A172 (cell line): ENCODE results near the gene MAPK8. TPM values are rescaled to one million over a fixed set of nuclear protein-coding genes. Genes with fewer than 3 reads are reported as not detected.
A peak's percentile ranks its signal among the peaks of the same experiment; 100 is the strongest.
"Not testable (repeated sequence)": the region's sequence is repeated elsewhere in the genome, so short reads cannot be mapped to it uniquely, and the experiment has no call there.

Experiments
- DNase-seq: peaks from one replicate; pipeline ENCODE4 v3.0.0-alpha.2; 2015; ENCODE audit warnings: low spot score
- total RNA-seq: library from RNA; depleted of rRNA; stranded (reverse); fragments of >200 nt; shearing (Covaris generic); gene quantifications from 2 replicates; pipeline ENCODE4 v1.2.3, GENCODE V29; 2014

MAPK8 gene
- total RNA-seq, 1 experiment from 2014 or later, result 43.6 TPM

DNA sequence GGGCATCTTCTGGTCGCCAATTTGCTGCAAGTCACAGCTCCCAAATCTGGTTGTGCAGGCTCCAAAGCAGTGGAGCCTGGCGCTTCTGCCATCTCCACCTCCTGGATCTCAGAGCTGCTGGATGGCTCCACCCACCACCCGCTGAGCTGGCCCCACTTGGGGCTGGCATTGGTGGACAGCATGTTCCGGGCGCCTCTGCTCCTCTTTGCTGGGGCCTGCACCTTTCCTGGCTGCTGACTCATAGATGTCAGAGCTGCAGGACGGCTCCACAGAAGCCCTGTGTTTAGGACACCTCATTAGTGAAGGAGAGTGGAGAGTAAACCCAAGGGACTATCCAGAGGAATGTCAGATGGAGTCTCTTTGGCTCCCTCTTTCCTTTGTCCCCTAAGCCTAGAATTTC lies 27.4 kb downstream of the MAPK8 start:
- DNase-seq, result peak; percentile 88

- no peak for DNase-seq
Measured at GRCh38 chr10:48335788-48336187, 29.3 kb downstream of the MAPK8 start.

GRCh38 chr10:48336978-48337599 lies 30.6 kb downstream of the MAPK8 start:
- DNase-seq, result no peak

DNA sequence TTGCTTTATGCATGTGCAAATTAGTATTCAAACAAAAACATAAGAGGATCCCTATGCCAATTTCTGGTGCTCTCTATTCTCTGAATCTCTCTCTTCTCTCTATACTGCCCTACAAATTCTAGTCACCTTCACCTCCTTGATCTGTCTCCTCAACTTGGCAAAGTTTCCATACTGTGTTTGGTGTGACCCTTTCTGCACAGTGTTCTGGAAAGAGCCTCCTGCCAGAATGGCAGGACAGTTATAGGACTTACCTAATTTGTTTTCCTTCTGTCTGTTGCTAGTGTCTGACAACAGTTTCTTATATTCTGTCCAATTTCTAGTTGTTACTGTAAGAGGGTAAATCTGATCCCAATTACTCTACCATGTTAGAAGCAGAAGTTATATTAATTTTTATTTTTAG lies 34.3 kb downstream of the MAPK8 start:
- DNase-seq, result no peak

DNA sequence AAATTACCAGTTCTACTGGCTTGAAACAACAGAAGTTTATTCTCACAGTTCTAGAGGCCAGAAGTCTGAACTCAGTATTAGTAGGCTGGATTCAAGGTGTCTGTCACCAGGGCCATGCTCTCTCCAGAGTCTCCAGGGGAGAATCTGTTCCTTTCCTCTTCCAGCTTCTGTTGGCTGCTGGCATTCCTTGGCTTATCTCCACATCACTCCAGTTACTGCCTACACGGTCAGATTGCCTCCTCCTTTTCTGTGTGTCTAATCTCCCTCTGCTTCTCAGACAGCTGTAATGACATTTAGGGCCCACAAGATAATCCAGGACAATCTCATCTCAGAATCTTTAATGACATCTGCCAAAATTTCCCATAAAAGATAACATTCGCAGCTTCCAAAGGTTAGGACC lies 36.6 kb downstream of the MAPK8 start:
- no peak for DNase-seq

DNA sequence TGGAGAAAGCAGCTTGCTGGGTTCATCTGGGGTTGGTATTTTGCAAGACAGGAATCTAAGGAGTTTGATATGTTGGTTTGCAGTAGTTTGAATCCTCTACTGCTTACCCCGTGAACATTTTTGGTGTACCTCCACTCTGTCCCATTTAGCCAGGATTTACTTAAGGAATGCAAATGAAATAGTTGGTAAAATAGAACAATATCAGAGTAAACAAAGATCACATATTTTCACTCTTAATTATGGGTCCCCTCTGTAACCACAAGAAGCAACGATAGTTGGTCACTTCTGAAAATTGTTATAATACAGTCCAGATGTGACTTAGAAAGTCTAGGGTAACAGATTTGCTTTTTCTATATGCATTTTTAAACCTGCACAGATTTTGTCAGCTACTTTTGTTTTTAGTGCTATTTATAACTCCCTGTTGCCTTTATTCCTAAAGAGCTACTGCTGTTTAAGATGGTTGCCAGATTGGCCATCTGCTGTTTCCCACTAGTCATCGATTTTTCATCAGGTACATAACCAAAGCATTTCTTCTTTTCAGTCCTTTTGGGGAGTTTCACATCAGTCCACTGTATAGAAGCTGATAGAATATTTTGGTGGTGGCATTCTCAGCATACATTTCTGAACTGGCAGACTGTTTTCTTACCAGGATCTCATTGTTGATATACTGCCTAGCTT lies 37.6 kb downstream of the MAPK8 start:
- no peak for DNase-seq

- not testable (repeated sequence) for DNase-seq
Measured at GRCh38 chr10:48346248-48346647, 39.8 kb downstream of the MAPK8 start.

DNA sequence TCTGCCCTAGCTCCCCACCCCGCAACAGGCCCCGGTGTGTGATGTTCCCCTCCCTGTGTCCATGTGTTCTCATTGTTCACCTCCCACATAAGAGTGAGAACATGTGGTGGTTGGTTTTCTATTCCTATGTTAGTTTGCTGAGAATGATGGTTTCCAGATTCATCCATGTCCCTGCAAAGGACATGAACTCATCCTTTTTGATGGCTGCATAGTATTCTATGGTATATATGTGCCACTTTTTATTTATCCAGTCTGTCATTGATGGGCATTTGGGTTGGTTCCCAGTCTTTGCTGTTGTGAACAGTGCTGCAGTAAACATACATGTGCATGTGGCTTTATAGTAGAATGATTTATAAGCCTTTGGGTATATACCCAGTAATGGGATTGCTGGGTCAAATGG lies 41.1 kb downstream of the MAPK8 start:
- not testable (repeated sequence) for DNase-seq

- not testable (repeated sequence) for DNase-seq
Measured at GRCh38 chr10:48347943-48348342, 41.5 kb downstream of the MAPK8 start.

DNA sequence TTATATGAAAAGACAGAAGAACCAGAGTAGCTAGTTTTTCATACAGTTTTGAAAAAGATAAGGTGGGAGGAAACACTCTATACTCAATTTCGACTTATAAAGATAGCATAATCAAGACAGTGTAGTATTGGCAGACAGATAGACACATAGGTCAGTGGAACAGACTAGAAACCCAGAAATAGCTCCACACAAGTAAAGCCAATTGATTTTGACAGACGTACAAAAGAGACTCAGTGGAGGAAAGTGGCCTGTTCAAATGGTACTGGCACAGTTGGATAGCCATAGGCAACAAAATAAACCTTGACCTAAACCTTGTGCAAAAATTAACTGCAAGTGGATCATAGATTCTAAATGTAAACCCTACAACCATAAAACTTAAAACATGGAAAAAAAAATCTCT lies 46.8 kb downstream of the MAPK8 start:
- DNase-seq, result no peak

DNA sequence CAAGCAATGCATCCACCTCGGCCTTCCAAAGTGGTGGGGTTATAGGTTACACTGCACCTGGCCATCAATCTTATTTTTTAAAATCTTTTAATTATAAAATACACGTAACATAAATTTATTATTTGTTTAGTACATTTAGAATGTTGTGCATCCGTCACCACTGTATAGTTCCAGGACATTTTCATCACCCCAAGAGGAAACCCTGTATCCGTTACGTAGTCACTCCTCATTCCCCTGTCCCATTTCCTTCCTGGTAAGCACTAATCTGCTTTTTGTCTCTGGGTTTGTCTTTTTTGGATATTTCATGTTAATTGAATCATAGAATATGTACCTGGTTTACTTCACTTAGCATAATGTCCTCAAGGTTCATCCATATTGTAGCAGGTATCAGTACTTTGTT lies 51.2 kb downstream of the MAPK8 start:
- DNase-seq, result no peak

- no peak for DNase-seq
Measured at GRCh38 chr10:48358162-48358561, 51.7 kb downstream of the MAPK8 start.

DNA sequence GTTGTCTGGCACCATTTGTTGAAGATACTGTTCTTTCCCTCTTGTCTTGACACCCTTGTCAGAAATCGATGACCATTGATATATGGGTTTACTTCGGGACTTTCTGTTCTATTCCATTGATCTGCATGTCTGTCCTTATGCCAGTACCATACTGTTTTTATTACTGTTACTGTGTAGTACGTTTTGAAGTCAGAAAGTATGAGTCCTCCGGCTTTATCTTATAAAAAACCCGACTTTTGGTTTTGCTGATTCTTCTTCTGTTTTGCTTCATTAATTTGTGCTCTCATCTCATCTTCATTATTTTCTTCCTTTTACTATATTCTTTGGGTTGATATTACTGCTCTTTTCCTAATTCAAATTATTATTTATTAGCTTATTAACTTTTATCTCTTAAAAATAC lies 52.4 kb downstream of the MAPK8 start:
- DNase-seq, result no peak

- DNase-seq, result no peak
Measured at GRCh38 chr10:48361176-48361575, 54.7 kb downstream of the MAPK8 start.

GRCh38 chr10:48363617-48364355 lies 57.3 kb downstream of the MAPK8 start:
- peak; percentile 73 for DNase-seq

DNA sequence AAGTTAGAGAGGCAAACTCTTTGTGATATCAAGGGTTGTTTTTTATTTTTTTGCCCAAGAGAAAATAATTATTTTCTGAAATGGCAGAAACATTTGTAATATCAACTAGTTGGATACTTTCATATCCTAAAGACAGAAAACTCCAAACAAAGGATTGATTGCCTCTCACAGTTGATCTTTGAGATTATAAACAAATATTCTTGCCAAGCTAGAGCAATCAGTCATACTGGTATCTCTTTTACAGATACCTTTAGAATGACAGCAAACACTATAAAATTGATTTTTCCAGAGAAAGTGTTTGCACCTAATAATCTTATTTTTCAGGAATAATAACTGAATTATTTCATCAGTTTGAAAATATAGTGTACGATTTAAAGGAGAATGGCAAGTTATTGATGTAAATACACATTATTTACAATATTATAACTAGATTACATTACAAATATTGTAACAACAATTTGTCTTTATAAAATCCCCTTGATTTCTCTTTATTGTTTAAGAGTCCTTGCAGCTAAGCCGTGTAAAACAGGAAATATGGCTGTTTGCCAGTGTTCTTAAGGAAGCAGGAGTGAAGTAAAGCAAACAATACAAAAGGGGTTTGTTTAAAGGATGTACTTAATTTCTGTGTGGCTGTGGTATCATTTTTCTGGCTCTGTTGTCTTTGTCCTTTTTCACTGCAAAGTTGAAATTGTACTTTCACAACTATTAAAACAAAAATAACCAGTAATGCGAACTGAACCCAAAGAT lies 58.4 kb downstream of the MAPK8 start:
- no peak for DNase-seq

GRCh38 chr10:48365668-48366067 lies 59.2 kb downstream of the MAPK8 start:
- no peak for DNase-seq

GRCh38 chr10:48366261-48366660 lies 59.8 kb downstream of the MAPK8 start:
- DNase-seq, result peak; percentile 40

DNA sequence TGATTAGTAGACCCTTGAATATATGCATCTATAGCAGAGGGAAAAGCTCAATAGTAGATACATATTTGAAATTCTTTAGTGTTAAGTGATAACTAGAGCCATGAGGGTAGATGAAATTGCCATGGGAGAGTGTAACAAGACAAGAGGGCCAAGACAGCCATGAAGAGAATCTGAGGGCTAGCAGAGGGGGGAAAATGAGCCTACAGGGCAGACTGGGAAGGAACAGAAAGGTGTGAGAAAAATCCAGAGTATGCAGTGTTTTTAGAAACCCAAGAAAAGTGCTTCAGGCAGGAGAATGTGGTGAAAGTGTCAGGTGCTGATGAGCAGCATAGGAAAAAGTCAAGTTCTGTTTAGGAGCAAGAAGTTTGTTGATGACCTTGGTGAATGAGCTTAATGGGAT lies 63.0 kb downstream of the MAPK8 start:
- DNase-seq, result no peak

- DNase-seq, result no peak
Measured at GRCh38 chr10:48377751-48378530, 71.5 kb downstream of the MAPK8 start.

DNA sequence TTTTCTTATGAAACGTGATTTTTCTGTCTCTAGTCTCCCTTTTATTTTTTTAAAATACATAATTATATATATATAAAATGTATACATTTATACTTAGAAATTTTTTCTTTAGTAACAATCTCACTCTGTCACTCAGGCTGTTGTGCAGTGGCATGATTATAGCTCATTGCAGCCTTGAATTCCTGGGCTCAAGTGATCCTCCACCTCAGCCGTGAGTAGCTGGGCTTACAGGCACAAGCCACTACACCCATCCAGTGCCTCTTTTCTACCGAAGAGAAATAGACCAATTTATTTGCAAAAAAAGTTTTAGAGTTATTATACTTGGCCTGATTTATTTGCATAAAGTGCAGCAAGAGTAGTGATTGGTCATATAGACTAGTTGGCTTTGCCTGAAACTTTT lies 72.2 kb downstream of the MAPK8 start:
- DNase-seq, result no peak

DNA sequence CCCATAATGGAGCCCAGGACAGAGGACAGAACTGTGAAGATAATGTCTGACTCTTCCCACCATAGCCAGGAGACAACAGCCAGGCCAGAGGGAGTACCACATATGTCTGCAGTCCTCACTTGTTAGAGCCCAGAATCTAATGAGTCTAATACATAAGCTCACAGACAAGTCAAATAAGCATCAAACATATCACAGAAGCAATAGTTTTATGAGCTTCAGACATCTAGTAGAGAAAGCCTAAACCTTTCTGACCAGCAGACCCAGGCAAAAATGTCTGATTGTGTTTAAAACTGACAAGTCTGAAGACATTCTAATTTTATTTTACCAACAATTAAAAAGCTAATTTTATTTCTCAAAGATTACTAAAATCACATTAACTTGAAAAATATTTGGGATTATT lies 75.5 kb downstream of the MAPK8 start:
- DNase-seq, result no peak
